ENCODE measurements around the gene MCCD1.

The MCCD1 gene

GRCh38 chr6:31513456-31514165 lies 15.2 kb upstream of the MCCD1 start:
- no peak for DNase-seq

DNA sequence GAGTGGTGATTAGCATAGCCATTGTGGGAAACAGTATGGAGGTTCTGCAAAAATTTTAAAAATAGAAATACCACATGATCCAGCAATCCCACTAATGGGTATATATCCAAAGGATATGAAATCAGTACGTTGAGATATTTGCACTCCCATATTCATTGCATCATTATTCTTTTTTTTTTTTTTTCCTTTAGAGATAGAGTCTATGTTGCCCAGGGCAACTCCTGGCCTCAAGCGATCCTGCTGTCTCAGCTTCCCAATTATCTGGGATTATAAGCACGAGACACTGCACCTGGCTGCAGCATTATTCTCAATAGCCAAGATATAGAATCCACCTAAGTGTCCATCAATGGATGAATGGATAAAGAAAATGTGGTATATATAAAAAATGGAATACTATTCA lies 6.9 kb upstream of the MCCD1 start:
- no peak for DNase-seq

- no peak for DNase-seq
Observed at GRCh38 chr6:31525553-31525931, 3.2 kb upstream of the MCCD1 start.

- DNase-seq = no peak
Observed at GRCh38 chr6:31525932-31526591, 2.7 kb upstream of the MCCD1 start.

- DNase-seq = no peak
Observed at GRCh38 chr6:31528307-31528777, 420 bp upstream of the MCCD1 start.

DNA sequence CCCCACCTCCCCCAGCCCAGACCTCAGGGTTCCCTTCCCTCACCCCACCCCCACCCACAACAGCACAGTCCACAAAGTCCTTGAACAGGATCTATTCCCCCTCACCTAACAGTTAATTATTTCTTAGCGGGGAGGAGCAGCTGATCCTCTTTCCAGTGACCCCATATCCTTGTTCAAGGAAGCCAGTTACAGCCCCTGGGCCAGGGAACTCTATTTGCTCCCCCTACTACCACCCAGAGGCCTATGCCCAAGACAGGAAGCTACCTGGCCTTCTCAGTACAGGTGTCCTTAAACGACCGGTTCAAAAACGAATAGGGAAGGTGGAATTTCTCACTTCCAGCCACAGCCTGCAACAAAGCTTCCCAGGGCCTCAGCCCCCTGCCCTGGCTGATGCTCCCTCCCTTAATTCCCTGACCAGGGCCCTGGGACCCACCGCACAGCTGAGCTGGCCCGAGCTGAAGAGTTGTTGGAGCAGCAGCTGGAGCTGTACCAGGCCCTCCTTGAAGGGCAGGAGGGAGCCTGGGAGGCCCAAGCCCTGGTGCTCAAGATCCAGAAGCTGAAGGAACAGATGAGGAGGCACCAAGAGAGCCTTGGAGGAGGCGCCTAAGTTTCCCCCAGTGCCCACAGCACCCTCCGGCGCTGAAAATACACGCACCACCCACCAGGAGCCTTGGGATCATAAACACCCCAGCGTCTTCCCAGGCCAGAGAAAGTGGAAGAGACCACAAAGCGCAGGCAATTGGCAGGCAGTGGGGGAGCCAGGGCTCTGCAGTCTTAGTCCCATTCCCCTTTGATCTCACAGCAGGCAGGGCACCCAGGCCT lies 778 bp downstream of the MCCD1 start:
- DNase-seq = no peak

DNA sequence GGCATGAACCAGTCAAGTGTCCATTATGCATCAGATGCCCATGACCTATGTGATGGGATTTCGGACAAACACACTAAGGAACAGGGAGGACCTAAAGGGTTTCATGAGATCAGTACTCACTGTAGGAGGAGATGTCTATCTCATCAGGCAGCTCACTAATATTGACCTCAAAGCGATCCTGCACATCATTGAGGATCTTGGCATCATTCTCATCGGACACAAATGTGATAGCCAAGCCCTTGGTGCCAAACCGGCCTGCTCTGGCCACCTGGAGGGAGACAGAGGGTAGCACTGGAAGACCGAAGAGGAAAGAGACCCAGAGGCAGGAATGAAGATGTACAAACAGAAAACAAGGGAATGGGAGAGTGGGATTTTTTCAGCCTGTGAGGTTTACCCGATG lies 1.9 kb downstream of the MCCD1 start:
- DNase-seq = no peak

DNA sequence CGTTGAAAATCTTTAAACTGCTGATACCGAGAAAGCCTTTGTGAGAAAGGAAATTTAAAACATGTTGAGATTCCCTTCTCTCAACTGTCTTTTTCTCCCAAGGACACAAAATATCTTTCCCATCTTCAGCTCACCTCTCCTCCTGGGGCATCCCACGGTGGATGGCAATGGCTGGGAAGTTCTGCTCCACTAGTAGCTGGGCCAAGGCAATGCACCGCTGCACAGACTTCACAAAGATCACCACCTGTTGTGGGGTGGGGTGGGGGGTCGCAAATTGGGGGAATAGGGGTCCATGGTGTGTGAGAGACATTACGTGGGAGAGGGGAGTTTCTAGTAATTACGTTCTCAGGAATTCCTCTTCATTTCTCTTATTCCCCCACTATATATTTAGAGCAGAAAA lies 2.4 kb downstream of the MCCD1 start:
- no peak for DNase-seq

DNA sequence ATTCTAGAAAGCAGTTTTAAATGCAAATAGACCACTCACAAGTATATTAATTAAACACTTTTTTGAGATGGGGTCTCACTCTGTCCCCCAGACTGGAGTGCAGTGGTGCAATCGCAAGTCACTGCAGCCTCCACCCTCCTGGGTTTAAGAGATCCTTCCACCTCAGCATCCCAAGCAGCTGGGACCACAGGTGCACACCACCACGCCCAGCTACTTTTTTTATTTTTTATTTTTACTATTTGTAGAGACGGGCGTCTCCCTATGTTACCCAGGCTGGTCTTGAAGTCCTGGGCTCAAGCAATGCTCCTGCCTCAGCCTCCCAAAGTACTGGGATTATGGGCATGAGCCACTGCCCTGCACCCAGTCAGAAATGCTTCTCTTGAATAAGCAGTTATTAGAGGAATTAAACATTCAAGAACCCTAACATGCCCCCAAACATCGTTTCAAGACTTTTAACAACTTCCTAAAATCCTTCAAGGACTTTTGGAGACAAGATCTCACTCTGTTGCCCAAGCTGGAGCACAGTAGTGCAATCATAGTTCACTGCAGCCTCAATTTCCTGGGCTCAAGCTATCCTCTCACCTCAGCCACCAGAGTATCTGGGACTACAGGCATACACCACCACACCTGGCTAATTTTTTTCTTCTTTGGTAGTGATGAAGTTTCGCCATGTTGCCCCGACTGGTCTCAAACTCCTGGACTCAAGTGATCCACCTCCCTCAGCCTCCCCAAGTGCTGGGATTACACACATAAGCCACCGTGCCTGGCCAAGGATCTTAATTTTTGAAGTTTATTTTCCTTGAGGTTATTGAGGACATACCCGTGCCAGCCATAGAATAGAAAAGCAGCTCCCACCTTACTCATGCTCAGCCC lies 3.2 kb downstream of the MCCD1 start:
- DNase-seq = no peak

- DNase-seq = no peak
Observed at GRCh38 chr6:31532644-31533454, 4.1 kb downstream of the MCCD1 start.

- no peak for DNase-seq
Observed at GRCh38 chr6:31533455-31533841, 4.7 kb downstream of the MCCD1 start.

GRCh38 chr6:31534011-31534410 lies 5.2 kb downstream of the MCCD1 start:
- DNase-seq = no peak

GRCh38 chr6:31534521-31535040 lies 5.8 kb downstream of the MCCD1 start:
- no peak for DNase-seq

- DNase-seq = no peak
Observed at GRCh38 chr6:31535538-31536324, 7.0 kb downstream of the MCCD1 start.

DNA sequence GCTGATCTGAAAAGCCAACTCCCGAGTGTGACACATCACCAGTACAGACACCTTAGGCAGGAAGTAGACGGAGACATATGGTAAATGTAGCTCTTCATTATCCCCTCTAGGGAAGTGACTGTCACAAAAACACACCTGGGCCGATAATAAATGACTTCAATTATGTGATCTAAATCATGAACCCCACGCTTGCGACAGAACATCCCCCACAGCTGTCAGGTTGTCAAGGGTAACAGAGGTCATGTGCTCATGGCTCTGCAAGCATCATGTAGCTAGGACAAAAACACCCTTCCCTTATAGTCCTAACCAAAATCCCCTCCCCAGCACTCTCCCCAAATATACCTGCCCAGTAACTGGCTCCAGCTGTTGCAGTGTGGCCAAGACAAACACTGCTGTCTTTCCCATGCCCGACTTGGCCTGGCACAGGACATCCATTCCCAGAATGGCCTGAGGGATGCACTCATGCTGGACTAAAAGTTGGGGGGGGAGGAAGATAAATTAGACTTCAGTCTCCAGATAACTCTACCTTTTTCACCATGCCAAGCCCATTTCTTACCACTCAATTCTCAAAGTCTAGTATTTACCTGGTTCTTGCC lies 10.1 kb downstream of the MCCD1 start:
- no peak for DNase-seq

DNA sequence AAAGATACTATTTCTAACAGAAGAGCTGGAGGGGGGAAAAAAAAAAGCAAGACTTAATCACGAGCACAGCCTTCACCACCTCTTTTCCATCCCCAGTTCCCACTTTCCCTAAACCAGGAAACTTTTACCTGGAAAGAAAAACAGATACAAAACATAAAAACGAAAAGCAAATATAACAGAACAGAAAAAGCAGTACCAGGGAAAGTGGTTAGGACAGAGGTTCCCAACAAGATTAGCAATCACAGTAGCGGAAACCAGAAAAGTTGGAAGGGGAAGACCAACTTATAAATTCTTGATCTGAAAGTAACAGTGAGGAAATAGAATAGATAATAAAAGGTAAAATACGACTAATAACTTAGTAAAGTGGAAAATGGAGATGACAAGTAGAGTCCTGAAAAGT lies 11.9 kb downstream of the MCCD1 start:
- DNase-seq = no peak

DNA sequence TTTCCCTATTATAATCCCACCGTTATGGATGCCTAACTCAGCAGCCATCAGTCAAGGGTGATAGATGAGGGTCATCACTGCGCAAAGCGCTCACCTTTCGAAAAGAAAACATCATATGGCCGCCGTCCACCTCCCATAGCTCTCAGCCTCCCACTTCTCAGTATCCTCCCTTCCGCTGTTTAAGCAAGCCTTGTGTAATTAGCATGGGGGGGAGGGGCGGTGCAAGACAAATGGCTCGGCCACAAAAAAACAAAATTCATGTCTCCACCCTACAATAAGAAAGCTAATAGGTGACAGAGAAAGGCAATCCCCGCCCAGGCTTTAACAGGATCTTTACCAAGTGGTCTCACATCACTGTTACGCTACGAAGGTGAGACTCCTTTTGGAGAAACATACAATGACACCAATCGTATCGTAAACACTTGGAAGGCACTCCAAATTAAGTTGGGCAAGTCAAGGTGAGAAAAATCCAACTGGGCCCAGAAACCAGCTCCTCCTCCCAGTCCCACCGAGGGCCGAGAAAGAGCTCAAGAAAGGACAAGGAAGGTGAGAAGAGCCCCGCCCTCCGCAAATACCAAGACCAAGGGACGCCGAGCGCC lies 12.4 kb downstream of the MCCD1 start:
- no peak for DNase-seq

DNA sequence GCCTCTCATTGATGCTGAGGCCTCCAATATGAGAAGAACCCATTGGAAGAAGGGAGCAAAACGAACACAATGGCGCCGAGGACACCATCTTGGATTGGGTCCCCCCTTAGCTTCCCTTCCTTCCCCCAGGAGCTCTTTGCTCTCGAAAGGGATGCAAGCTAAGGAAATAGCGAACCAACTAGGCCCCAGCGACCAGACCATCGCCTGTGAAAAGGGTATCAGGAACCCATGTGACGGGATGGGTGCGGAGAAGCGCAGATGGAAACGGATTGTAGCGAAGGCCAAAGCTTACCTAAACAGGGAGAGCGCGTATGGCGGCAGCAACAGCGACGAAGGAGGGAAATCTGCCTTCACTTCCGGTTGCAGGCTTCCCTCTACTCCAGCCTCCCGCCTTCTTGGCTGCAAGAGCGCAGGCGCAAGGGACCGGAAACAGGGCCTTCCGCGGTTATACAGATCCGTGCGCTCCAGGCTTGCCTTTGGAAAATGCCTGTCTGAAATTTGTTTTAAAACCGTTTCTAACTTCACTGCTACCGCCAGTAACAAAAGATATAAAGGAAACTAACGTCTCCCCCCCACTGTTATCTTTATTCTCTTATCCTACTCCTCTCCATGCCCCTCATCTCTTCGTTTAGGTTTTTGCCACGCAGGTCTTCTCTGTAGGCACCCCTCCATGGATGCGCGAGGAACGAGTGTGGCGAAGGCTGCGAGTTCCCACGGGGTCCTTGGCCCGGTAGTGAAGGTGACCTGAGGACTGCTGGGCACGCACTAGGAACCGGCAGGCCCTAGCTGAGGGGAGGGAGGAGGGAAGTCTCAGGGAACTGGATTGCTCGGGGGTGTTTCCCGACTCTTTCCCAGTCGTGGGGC lies 13.1 kb downstream of the MCCD1 start, which contains the start of gene DDX39B:
Gene DDX39B (minus strand): TSS at position 346 of the 864 bp plus-strand sequence. CDS start 1,471 bp downstream, outside the sequence.
- peak; percentile 69 for DNase-seq

DNA sequence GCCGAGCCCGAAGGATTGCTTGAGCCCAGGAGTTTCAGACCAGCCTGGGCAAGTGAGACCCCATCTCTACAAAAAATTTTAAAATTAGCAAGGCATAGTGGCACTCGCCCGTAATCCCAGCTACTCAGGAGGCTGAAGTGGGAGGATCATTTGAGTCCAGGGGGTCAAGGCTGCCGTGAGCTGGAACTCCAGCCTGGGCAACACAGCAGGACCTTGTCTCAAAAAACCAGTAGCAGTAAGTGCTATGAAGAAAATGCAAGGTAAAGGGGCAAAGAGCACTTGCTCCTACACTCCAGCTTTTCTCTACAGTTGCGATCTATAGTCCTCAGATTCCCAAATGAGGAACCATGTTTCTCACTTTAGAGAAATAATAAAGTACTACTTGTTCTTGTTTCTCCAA lies 14.9 kb downstream of the MCCD1 start:
- DNase-seq = no peak

Measured in NCI-H524 treated with DMSO at 0.1 percent for 48 hours (cell line).